Omental fat pad (tissue), 4 donors: ENCODE data around the gene KPNA5. TPM values are rescaled to one million over a fixed set of nuclear protein-coding genes. Genes with fewer than 3 reads are reported as not detected.
A peak's percentile ranks its signal among the peaks of the same experiment; 100 is the strongest.

ENCODE experiments used
- ATAC-seq: fragments of 150-250 bp; one replicate; pipeline ENCODE4 v1.9.1; 2016; ENCODE audit warnings: mild to moderate bottlenecking, moderate library complexity; ENCODE audit not compliant: low FRiP score
- DNase-seq: peaks from one replicate; pipeline ENCODE4 v3.0.0-alpha.2; 2019; ENCODE audit warnings: low spot score
- CTCF ChIP-seq, 3 donors: fragments of 450-650 bp; IDR thresholded peaks; one replicate each; pipeline ENCODE4 v1.5.1; 2016 to 2017; ENCODE audit warnings: antibody characterized with exemption in 3 of 3, mild to moderate bottlenecking in 3 of 3, moderate library complexity in 2 of 3
- total RNA-seq, 4 donors: library from RNA; depleted of rRNA; stranded (reverse); fragments of >200 nt; gene quantifications; one replicate each; pipeline ENCODE4 v1.1.0, GENCODE V29; 2016

The KPNA5 gene
- total RNA-seq = 1 to 10 TPM; 5.8 to 9.8 (median 8.5) TPM

DNA sequence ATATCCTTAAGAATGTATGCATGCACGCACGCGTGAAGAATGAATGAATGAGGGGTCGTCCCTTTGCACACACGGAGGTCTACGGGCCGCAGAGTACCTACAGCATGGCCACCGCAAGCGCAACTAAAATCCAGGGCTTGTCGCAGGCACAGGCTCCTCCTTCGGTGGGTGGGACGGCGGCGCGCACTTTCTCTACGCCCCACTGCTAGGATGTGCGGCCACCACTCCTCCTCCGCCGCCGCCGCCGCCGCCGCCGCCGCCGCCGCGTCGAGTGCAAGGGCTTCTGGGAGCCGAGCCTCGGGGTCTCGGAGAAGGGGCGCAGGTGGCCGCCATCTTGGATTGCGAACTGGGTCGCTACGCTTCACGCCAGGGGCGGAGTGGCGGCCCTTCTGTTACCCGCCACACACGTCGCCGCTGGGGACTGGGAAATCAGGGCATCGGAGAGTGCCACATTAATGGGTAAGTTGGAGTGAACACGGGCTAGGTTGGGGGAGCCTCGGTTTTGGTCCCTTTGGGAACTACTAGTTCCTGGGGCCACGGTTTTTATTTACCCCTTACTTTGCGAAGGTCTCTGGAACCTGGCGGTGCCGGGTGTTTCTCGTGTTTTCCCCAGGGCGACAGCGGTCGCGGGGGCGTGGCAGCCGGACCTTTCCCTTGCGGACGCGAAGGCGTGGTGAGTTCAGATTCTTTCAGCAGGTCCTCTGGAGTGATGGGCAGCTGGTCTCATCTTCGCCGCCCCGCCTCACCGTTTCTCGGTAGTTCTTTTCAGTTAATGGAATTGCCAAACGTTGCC is at the start of gene KPNA5:
Gene KPNA5, plus strand, starts transcription at position 332 of the 793 bp plus-strand sequence. Its CDS starts 124 bp downstream, at position 456.
- DNase-seq (peak; percentile 59), ATAC-seq (peak; percentile 95)
- TF ChIP-seq CTCF (IDR thresholded peaks at IDR 0.05) = no peak

DNA sequence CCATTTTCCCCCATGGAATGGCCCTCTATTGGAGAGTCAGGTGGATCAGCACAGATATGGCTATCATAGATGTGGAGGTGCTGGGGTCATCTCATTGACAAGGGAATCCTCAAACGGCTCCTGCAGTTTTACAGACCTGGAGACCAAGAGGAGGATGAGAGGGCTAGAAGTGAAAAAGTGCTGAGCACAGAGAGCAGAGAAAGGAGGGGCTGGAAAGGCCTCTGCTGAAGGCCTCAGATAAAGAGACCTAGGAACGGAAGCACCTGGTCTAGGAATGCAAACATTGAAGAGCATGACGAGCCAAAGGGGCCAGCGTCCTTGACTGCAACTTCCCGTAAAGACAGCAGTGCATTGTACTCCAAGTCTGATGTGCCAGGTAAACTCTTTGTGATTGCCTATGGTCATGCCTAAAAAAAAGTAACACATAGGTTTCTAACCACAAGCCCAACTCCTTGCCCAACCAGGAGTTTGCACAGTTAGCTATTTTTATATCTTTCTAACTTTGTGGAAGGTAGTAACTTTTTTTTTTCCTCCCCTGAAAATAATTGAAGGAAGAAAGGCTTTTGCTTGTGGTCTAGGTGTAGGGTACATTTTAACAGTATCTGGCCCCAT is 49.5 kb upstream of the KPNA5 start:
- no peak for DNase-seq
- TF ChIP-seq CTCF (IDR thresholded peaks at IDR 0.05) = no peak
- no peak for ATAC-seq

DNA sequence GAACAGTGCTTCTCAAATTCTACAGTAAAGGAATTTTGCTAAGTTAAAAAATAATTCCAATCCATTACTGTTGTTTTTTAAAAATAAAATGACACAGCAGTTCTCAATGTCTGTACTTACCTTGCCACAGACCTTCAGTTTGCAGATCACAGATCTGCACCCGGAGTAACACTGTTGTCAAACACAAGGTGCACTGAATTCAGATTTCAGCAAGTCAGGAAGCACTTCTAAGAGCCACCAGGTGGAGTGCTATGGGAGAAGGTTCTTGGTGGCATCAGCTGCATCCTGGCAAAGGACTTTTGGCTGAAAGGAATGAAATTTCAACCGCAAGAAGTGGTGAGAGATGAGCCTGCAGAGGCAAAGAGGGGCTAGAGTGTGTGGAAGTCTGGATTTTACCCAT is 47.3 kb upstream of the KPNA5 start:
- no peak for ATAC-seq
- no peak for TF ChIP-seq CTCF (IDR thresholded peaks at IDR 0.05)
- DNase-seq = no peak

- ATAC-seq = no peak
Measured at GRCh38 chr6:116648156-116648555, 32.9 kb upstream of the KPNA5 start.

GRCh38 chr6:116649129-116649528 is 31.9 kb upstream of the KPNA5 start:
- DNase-seq (no peak), ATAC-seq (no peak)

More at GRCh38 chr6:116648156-116648555, 32.9 kb upstream of the KPNA5 start:
- TF ChIP-seq CTCF (IDR thresholded peaks at IDR 0.05) = no peak
- no peak for DNase-seq

DNA sequence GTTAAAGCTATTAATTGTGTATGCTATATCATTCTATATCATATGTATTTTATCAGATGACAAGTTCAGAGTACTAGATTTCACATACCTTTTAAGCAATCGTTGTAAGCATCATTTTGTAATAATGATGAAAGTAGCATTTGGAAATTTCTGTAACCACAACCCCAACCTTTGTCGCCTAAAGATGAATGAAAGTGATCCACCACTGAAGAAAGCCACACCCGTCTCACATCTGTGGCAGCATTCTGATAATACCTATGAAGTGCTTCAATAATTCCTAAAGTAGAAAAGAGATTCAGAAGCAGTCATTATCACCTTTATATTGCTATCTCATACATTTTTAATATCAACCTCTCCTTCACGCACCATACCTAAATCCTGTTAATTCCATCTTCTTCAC is 29.1 kb upstream of the KPNA5 start:
- ATAC-seq = no peak
- no peak for TF ChIP-seq CTCF (IDR thresholded peaks at IDR 0.05)
- no peak for DNase-seq

More at GRCh38 chr6:116649129-116649528, 31.9 kb upstream of the KPNA5 start:
- no peak for TF ChIP-seq CTCF (IDR thresholded peaks at IDR 0.05)
